Pulmonary artery endothelial cell (primary cell): ENCODE results near the gene HHIPL2. TPM values are rescaled to one million over a fixed set of nuclear protein-coding genes. Genes with fewer than 3 reads are reported as not detected.
"Not testable (repeated sequence)": the region's sequence is repeated elsewhere in the genome, so short reads cannot be mapped to it uniquely, and the experiment has no call there.

Source experiments
- DNase-seq: peaks from one replicate; pipeline ENCODE4 v3.0.0-alpha.2; 2011; ENCODE audit warnings: low read depth, low spot score
- total RNA-seq: library from RNA; depleted of rRNA; stranded (reverse); fragments of >200 nt; gene quantifications from 2 replicates; pipeline ENCODE4 v1.2.3, GENCODE V29; 2014

Gene HHIPL2
- total RNA-seq, 1 donor from 2014 or later = not detected

GRCh38 chr1:222540598-222540995 lies 7.3 kb downstream of the HHIPL2 start:
- no peak for DNase-seq

- DNase-seq = no peak
These were observed 7.8 kb downstream of the HHIPL2 start for GRCh38 chr1:222539951-222540597.

GRCh38 chr1:222535455-222535854 lies 12.4 kb downstream of the HHIPL2 start:
- no peak for DNase-seq

GRCh38 chr1:222530852-222531251 lies 17.1 kb downstream of the HHIPL2 start:
- DNase-seq = no peak

- DNase-seq = no peak
These were observed 18.0 kb downstream of the HHIPL2 start for GRCh38 chr1:222529916-222530315.

- no peak for DNase-seq
These were observed 18.7 kb downstream of the HHIPL2 start for GRCh38 chr1:222529181-222529580.

GRCh38 chr1:222525951-222526350 lies 22.0 kb downstream of the HHIPL2 start:
- no peak for DNase-seq

GRCh38 chr1:222523852-222524251 lies 24.1 kb downstream of the HHIPL2 start:
- no peak for DNase-seq

- DNase-seq = no peak
These were observed 25.6 kb downstream of the HHIPL2 start for GRCh38 chr1:222522105-222522915.

- DNase-seq = no peak
These were observed 26.4 kb downstream of the HHIPL2 start for GRCh38 chr1:222521299-222522104.

GRCh38 chr1:222489496-222489895 lies 58.4 kb downstream of the HHIPL2 start:
- DNase-seq = not testable (repeated sequence)

GRCh38 chr1:222487774-222488173 lies 60.1 kb downstream of the HHIPL2 start:
- DNase-seq = not testable (repeated sequence)

- DNase-seq = not testable (repeated sequence)
These were observed 63.9 kb downstream of the HHIPL2 start for GRCh38 chr1:222484005-222484404.

GRCh38 chr1:222479567-222479966 lies 68.3 kb downstream of the HHIPL2 start:
- not testable (repeated sequence) for DNase-seq

- not testable (repeated sequence) for DNase-seq
These were observed 71.5 kb downstream of the HHIPL2 start for GRCh38 chr1:222476436-222476835.

GRCh38 chr1:222473717-222474116 lies 74.2 kb downstream of the HHIPL2 start:
- not testable (repeated sequence) for DNase-seq

GRCh38 chr1:222472776-222473540 lies 74.9 kb downstream of the HHIPL2 start:
- not testable (repeated sequence) for DNase-seq
